MCF 10A (cell line): ENCODE results near the gene RCC2. TPM values are rescaled to one million over a fixed set of nuclear protein-coding genes. Genes with fewer than 3 reads are reported as not detected.

Experiments used
- BruUV-seq: library from RNA; stranded (reverse); fragments of 400-500 nt; replicated peaks from 2 replicates; lab custom pipeline; 2021; lab: Mats Ljungman, UMichigan
- CTCF ChIA-PET: fragments of 300-600 bp; sonication (Branson Sonifier 250); formaldehyde crosslinking; extraction: SDS; loops from one replicate; lab custom pipeline; 2021; ENCODE audit warnings: antibody characterized with exemption, inconsistent platforms; lab: Yijun Ruan, JAX
- POLR2A ChIA-PET: fragments of 300-600, 350-650 bp; sonication (Branson Sonifier 250); formaldehyde crosslinking; extraction: SDS; loops from one replicate; lab custom pipeline; 2020; ENCODE audit warnings: antibody characterized with exemption, inconsistent platforms; lab: Yijun Ruan, JAX
- DNase-seq: peaks from one replicate; pipeline ENCODE4 v3.0.0-alpha.2; 2018; ENCODE audit not compliant: unreplicated experiment
- H3K27ac Mint-ChIP-seq: one replicate; pipeline ENCODE4 v1.8.0; 2022; ENCODE audit warnings: mild to moderate bottlenecking, low read depth, mixed read lengths; ENCODE audit not compliant: unreplicated experiment
- H3K27me3 Mint-ChIP-seq: one replicate; pipeline ENCODE4 v1.8.0; 2022; ENCODE audit warnings: mixed read lengths; ENCODE audit not compliant: insufficient read depth, unreplicated experiment
- H3K36me3 Mint-ChIP-seq: one replicate; pipeline ENCODE4 v1.8.0; 2022; ENCODE audit warnings: mild to moderate bottlenecking, moderate library complexity, mixed read lengths; ENCODE audit not compliant: insufficient read depth, unreplicated experiment
- H3K4me1 Mint-ChIP-seq: one replicate; pipeline ENCODE4 v1.8.0; 2022; ENCODE audit warnings: mixed read lengths; ENCODE audit not compliant: insufficient read depth, unreplicated experiment
- H3K4me3 Mint-ChIP-seq: one replicate; pipeline ENCODE4 v1.8.0; 2022; ENCODE audit warnings: mild to moderate bottlenecking, moderate library complexity, mixed read lengths; ENCODE audit not compliant: unreplicated experiment
- H3K9me3 Mint-ChIP-seq: one replicate; pipeline ENCODE4 v1.8.0; 2022; ENCODE audit warnings: mixed read lengths; ENCODE audit not compliant: unreplicated experiment
- intact Hi-C: fragments of 100-400 bp; cut with micrococcal nuclease; formaldehyde crosslinking; loops from 2 replicates; pipeline ENCODE4 v1.14.1; 2022
- total RNA-seq: library from RNA; stranded (reverse); gene quantifications from 2 replicates; pipeline ENCODE4 v1.2.3, GENCODE V29; 2022
- TF ChIP-seq, protein P1 (sequence below): fragments of 200-600 bp; IDR thresholded peaks from one replicate; pipeline ENCODE4 v1.8.0; 2022; ENCODE audit warnings: antibody characterized with exemption, mild to moderate bottlenecking; ENCODE audit not compliant: unreplicated experiment

The RCC2 gene
- total RNA-seq, 1 experiment from 2014 or later, result 107 TPM

DNA sequence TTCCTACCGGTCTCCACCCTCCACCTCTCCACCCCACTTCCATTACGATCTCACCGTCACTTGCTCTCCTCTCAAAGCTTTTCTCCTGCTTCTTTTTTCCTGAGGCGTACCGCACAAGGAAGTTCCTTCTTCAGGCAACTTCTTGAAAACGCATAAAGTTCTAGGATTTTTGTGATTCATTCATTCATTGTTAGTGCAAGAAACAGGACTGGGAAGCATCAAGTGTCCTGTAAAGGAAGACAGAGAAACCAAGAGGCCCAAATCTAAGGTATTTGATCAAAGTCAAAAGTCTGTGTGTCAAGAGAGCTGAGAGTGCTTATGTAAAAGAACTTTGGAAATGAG, 1.3 kb upstream of the RCC2 start:
- Mint-ChIP-seq H3K27me3 (no peaks in the 10 kb centered on the region), H3K9me3 (no peaks in the 10 kb centered on the region), H3K4me1 (peaks cover 35% of the 10 kb centered on the region), H3K27ac (peak overlapping the region; percentile 89), H3K36me3 (peaks cover 23% of the 10 kb centered on the region), H3K4me3 (peak overlapping the region; percentile 93)
- TSS peak; percentile 87 for BruUV-seq
- DNase-seq, result peak; percentile 20
- ChIA-PET CTCF (interaction anchor here (0.7 to 1.6 kb wide), 4 partner anchors 50 to 489 kb away, joined by 3 to 8 read pairs (median 4); no protein-coding TSS in a partner anchor), POLR2A (interaction anchor here (0.6 to 8.0 kb wide), 16 partner anchors 9 to 1770 kb away, joined by 3 to 114 read pairs (median 6); no protein-coding TSS in a partner anchor)
- intact Hi-C loops, result loop anchor here (1.0 kb wide), 1 partner anchor 54 kb away; no protein-coding TSS in a partner anchor
- TF ChIP-seq, protein P1, sequence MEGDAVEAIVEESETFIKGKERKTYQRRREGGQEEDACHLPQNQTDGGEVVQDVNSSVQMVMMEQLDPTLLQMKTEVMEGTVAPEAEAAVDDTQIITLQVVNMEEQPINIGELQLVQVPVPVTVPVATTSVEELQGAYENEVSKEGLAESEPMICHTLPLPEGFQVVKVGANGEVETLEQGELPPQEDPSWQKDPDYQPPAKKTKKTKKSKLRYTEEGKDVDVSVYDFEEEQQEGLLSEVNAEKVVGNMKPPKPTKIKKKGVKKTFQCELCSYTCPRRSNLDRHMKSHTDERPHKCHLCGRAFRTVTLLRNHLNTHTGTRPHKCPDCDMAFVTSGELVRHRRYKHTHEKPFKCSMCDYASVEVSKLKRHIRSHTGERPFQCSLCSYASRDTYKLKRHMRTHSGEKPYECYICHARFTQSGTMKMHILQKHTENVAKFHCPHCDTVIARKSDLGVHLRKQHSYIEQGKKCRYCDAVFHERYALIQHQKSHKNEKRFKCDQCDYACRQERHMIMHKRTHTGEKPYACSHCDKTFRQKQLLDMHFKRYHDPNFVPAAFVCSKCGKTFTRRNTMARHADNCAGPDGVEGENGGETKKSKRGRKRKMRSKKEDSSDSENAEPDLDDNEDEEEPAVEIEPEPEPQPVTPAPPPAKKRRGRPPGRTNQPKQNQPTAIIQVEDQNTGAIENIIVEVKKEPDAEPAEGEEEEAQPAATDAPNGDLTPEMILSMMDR, result no peak

DNA sequence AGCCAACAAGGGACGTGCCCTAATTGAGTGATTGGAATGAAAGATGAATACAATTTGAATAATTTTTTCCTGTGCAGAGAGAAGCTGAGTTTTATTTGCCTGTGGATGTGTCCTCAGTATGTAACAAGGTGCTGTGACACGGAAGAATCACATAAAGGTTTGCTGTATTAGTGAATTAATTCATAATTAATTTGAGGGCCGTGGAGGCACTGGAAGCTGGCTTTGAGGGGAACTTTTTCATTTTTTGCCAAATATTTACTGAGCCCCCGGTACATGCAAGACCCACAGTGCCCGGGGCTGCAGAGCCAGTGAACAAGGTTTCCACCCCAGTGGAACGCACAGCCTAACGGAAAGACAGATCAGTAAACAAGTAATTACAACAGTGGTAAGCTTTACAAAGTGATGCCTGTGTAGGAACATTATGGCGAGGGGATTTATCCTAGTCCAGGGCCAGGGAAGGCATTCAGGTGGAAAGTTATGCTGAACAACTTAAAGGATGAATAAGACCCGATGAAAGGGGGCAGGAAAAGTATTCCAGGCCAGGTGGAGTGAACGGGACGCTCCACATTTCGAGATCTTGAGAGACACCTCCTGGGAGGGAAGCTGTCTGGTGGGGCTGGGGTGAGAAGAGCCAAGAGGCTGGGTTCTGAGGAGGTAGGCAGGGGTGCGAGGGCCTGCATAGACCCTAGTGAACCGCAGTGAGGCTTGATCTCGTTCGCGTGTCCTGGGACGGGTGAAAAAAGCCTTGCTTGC, 773 bp upstream of the RCC2 start:
- H3K27ac Mint-ChIP-seq, result peak overlapping the region; percentile 89
- no peaks in the 10 kb centered on the region for H3K9me3 Mint-ChIP-seq
- no peak for DNase-seq
- ChIA-PET CTCF (interaction anchor here (0.6 to 1.6 kb wide), 12 partner anchors 10 to 493 kb away, joined by 3 to 8 read pairs (median 4); no protein-coding TSS in a partner anchor), POLR2A (interaction anchor here (0.6 to 8.0 kb wide), 16 partner anchors 12 to 1770 kb away, joined by 3 to 114 read pairs (median 6); no protein-coding TSS in a partner anchor)
- peak overlapping the region; percentile 93 for H3K4me3 Mint-ChIP-seq
- H3K4me1 Mint-ChIP-seq, result peaks cover 35% of the 10 kb centered on the region
- peaks cover 23% of the 10 kb centered on the region for H3K36me3 Mint-ChIP-seq
- intact Hi-C loops, result no loop called here
- BruUV-seq, result TSS peak; percentile 81
- no peaks in the 10 kb centered on the region for H3K27me3 Mint-ChIP-seq
- TF ChIP-seq, protein P1, result no peak

DNA sequence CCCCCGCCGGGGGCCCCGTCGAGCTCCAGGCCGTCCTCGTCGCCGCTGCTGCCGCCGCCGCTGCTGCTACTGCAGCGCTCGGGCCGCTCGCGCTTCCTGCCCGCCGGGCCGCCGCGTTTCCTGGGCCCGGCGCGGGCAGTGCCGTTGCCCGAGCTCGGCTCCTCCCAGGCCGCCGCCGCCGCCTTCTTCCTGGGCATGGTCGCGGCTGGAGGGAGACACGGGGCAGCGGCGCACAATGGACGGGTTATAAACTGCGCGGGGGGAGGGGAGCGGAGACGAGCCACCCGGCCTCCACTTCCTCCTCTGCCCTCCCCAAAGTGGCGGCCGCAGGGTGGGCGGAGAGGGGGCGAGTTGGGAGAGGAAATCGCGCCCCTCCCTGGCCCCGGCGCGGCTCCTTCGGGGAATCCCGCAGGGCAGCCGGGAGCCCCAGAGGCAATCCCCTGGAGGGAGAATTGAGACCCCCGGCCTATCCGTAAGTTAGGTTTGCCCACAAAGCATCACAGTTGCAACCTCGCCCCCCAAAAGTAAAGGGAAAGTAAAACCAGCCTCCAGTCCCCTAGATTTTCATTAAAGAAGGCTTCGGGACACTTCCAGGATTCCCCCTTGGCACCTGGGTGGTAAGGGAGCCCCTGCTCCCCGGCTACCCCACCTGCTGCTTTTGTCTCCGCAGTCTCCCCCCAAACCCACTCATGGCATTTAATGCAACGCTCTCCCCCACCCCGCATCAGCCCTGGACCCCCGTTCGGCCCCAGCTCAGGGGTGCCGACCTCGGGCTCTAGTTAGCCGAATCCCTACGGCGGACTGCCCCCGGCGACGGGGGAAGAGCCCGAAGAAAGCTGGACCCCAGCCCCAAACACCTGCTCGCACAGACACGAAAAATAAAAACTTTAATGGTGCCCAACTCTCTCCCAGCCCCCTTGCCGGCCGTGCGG, 893 bp downstream of the RCC2 start:
- CTCF ChIA-PET, result interaction anchor here (0.6 to 1.6 kb wide), 10 partner anchors 22 to 1259 kb away, joined by 3 to 7 read pairs (median 3); no protein-coding TSS in a partner anchor
- Mint-ChIP-seq H3K36me3 (peaks cover 32% of the 10 kb centered on the region), H3K9me3 (no peaks in the 10 kb centered on the region), H3K4me1 (peaks cover 33% of the 10 kb centered on the region), H3K27ac (peak overlapping the region; percentile 89), H3K27me3 (no peaks in the 10 kb centered on the region), H3K4me3 (peak overlapping the region; percentile 93)
- POLR2A ChIA-PET, result interaction anchor here (0.6 to 8.0 kb wide), 8 partner anchors 13 to 1820 kb away, joined by 3 to 114 read pairs (median 8); no protein-coding TSS in a partner anchor
- peak; percentile 65 for DNase-seq
- TF ChIP-seq, protein P1, result no peak
- intact Hi-C loops, result no loop called here
- BruUV-seq, result no TSS peak
